HG03558 (cell line): ENCODE data around the gene NXPH1.

Experiments
- ATAC-seq: cut with Tn5 transposase; IDR thresholded peaks from one replicate; pipeline ENCODE4 v1.9.1; 2021; ENCODE audit warnings: moderate number of reproducible peaks; ENCODE audit not compliant: unreplicated experiment; ENCODE audit errors: extremely low read depth

NXPH1 gene

DNA sequence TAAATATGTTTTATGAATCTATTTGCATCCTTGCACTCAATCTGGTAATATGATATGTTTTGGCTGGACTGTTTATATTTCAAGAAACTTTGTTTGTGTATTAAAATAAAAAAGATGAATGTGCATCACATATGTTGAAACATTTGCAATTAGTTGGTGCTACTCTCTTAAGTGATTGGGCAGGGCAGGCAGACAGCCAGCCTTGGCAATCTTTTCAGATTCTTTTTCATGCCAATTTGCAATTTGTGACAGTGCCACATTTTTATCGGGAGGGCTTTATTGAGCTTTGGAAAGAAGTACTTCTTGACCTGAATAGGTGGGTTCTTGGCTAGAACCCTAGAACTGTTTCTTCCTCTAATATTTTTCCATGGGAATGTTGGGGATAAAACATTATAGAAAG is 152.2 kb downstream of the NXPH1 start:
- no peak for ATAC-seq

DNA sequence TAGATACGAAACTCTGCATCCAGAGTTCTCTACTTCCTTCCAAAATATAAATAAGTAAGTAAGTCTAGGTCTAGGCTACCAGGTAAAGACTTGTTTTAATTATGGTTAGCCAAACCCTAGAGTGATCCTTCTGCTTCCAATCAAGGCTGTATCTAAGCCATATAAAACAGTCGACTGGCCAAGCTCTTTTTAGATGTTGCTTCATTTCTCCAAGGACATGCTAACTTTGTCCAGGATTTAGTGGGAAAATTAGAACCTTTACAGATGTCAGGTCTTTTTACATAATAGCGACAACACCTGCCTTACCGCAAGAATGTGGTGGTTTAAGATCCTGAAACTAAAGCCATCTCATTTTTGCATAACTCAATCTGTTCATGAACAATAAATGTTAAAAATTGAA is 156.8 kb downstream of the NXPH1 start:
- no peak for ATAC-seq

DNA sequence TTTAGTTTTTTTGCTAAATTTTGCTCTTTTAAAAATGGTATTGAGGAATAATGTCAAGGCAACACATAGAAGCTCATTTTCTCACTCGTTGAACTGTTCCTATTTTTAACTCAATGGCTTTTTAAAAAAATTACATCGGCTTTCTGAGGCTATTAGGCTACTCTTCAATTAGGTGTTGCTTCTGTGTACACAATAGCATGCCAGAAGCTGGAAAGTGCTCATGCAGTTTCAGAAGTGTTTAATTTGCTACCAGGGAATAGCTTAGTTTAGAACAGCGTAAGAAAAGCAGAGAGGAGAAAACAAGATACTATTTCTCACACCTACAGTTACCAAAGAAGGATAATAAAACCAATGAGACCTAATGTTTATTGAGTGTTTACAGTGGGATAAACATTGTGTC is 157.4 kb downstream of the NXPH1 start:
- no peak for ATAC-seq

DNA sequence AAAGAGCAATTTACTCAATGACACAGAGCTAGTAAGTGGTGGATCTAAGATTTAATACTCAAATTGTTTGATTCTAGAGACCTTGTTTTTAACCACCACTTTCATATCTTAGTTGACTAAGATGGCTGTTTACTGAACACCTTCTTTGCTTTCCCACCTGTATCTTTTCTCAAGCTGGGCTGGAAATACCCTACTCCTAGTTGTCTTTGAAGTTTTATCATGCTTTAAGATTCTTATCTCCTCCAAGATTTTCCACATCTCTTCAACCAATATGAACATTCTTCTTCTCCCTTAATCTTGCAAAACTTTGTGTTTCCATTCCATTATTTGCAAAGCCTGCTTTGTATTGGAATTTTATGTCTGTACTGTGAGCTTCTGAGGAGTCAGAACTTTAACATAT is 157.9 kb downstream of the NXPH1 start:
- no peak for ATAC-seq

DNA sequence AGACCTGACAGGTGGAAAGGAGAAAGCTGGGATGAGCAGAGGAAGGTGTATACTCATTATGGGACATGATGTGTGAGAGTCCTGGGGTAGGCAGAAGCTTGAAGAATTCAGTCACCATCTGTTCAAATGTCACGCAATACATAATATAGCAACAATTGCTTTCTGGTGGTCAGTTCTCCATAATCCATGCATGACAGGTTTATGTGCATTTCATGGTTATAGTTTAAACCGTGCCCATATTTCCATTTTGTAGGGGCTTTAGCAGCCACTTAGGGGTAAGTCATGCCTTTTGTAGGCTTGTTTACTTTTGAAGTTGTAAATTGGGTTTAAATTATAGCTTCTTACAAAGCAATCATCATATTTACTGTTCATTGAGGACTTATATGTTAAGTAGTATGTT is 158.8 kb downstream of the NXPH1 start:
- no peak for ATAC-seq

DNA sequence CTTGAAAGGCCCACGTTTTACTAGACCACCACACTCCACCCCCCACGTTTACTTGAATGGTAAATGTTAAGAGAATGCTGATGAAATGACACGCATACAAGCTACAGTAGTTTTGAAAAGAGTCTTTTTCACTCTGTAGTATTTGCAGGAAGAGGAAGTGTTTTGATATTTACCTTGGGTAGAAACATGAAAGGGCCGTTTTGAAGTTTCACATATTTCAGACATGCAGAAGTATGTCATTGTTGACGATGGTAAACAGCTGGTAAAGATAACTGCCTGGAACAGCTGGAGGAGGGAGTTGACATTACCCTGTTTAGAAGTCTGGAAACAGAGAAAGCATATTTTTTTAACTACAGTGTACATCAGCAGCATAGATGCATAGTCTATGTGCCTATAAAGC is 160.7 kb downstream of the NXPH1 start:
- no peak for ATAC-seq

DNA sequence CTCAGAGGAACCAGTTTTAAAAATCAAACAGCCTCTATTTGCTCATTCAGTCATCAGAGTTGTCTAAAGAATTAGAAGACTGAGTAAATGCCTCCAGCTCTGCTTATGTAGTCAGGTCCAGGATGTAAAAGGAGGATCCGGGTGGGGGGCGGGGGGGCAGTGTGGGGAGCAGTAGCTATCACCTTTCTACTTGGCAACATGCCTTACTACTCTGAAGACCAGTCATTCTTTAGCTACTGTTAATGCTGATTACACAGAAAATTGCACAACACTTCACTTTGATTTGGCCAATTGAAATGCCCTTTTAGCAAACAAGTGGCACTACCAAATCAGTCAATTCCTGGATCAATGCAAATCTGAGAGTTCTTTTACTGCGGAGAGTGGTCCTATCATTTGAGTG is 164.2 kb downstream of the NXPH1 start:
- ATAC-seq = no peak

DNA sequence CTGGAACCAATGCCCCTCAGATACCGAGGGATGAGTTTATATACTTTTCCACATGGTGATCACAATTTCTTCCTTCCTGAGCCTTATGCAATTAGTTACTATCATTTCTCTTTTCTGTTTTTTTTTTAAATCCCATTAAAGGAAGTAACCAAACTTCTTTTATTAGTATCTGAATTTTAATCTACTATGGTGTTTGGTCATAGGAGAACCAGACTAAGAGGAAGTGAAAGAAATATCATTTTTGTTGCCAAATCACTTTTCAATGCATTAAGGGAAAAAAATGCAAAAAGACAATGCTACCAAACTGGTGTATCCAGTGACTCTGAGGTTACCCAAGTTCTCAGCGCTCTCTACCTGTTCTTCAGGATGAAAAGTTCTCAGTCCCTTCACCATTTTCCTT is 167.7 kb downstream of the NXPH1 start:
- no peak for ATAC-seq

DNA sequence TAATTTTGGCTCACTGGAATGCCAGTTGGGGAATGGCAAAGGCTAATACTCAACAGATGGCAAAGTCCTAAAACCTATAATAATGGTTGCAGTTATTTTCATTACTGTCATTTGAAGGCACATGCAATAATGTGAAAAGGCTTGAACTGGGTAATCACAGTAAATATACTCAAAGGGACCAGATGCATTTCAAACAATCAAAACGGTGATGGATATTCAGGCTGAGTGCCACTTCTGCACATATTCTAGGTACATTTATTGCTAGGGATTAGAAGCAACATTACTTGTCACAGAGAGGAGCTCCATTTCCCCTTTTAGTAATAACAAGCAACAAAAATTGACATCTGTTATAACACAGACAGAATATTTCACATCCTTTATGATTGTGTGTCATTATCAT is 171.8 kb downstream of the NXPH1 start:
- ATAC-seq = no peak

DNA sequence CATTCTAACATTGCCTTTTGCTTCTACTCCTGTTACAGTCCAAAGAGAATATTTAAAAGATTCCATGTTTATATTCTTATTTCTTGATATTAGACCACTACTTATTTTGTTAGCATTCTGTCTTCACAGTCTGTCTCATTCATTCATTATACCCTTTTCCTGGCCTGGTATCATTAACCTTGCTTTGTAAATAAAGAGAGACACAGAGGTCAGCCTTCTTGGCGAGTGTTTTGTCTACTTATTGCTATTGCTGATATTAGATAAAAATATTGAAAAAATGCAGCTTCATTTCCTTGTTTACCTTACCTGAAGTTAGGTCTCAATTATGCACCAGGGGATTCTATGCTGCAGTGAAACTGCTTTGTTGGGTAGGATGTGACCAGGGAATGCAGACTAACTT is 179.2 kb downstream of the NXPH1 start:
- ATAC-seq = no peak

DNA sequence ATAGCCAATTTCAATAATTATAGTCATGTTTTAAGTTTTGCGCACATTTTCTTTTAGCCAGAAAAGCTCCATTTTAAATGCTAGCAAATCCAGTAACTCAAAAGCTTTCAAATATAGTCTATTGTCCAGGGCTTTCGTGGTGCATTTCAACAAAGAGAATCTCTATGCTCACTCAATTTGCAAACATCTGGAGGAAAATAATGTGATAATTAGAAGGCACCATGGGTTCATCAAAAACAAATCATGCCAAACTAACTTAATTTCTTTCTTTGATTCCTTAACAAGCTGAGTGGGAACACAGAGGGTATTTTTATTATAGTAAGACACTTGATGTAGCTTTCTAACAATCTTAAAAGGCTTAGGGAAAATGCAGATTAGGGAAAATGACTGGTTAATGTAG is 179.8 kb downstream of the NXPH1 start:
- ATAC-seq = no peak

DNA sequence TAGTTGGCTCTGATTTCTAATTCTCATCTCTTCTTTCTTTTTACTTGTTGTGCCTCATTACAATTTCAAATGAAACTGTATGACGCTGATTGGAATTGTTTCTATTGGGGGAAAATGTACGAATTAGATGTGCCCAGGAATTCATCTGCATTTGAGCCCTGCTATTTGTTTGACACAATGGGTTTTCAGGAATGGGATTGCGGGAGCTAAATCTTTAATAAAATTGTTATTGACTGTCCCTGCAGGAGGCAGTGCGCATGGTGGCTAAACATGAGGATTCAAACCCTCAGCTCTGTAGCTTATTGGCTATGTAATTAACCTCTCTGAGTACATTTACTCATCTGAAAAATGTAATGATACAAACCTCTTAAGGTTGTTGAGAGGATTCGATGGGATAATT is 181.6 kb downstream of the NXPH1 start:
- no peak for ATAC-seq

DNA sequence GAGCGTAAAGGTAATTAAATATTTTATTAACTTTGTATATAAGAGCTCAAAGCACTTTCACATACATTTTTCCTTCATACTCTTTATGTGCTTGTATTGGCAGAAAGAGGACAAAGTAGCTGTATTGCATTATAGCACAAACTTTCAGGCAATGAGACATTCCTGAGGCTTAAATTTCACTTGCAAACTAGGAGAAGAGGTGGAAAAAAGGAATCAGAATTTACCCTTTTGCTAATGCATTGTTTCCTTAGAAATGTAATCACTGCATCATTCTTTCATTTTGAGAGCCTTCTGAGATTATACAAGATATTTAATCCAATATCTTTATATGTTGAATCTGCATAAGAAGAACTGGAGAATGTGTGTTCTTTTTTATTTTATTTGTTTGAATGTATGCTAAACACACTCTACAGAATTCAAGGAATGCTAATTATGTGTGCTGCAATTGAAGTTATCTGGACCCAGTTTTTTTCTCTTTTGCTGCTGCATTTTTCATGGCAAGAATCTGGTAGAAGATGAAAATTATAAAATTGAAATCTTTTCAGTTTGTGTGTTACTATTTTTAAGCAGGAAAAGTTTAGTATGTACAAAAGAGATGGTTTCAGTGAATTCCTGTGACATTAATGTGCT is 185.1 kb downstream of the NXPH1 start:
- ATAC-seq = no peak

DNA sequence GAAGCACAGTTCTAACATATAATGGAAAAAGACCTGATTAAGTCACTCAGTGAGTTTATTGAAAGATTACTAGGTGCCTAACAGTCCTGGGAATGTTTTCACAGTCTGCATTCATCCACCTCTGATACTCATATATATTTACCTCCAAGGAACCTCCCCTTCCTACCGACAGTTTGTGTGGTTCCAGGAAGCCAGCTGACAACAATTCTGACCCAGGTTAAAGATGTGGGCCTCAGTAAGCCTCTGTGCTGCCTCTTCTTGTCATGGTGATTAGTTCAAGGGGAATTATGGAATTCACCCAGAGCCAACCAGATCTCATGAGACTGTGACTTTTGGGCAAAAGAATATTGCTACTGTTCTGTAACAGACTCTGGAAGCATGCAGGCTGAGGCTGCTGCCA is 186.8 kb downstream of the NXPH1 start:
- no peak for ATAC-seq

DNA sequence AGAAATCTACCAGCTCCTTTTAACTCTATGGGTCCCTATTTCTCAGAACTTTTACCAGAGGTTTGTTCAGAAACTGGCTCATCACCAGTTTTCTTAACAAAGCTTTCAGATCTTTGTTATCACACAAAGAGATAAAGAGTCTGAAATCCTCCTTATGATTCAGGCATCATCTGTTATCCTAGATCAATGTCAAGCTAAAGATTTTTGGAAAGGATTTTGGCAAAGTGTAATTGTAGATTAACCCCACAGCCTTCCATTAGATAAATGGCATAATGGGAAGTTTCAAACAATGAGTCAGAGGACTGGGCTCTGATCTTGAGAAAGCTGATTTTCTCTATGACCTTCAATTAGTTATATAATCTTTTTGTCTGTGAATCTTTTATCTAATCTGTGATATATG is 192.2 kb downstream of the NXPH1 start:
- no peak for ATAC-seq

DNA sequence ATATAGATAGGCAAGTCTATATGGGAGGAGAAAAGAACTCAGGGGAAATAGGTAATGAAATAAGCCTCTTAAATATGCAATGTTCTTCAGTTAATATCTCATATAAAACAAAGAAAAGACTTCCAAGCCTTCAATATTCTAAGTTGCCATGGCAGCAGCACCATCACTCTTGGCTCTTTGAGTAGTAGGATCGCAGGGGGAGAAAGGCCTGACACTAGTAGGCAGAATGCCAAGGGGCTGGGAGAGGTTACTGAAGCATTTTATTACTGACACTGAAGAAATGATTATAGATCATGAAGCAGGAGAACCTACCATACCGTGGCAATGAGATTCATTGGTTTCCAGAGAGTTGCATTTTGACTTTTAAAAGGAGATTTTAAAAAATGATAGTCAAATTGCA is 193.9 kb downstream of the NXPH1 start:
- ATAC-seq = no peak

DNA sequence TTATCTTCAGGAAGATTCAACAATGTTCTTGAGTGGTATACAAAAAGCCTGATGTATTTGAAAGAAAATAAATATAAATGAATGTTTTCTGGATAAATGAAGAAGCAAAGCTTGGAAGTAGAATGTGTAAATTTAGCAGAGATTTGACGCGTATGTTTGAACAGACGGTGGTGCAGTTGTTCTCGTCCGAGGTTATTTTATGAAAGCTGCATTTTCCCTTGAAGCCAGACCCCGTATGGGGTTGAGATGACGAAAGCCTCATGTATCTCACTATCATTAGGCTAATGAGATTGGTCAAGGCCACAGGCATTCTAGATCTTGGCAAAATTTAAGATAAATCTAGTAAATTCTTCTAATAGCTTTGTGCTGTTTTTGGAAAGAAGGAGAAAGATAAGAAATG is 195.2 kb downstream of the NXPH1 start:
- no peak for ATAC-seq

DNA sequence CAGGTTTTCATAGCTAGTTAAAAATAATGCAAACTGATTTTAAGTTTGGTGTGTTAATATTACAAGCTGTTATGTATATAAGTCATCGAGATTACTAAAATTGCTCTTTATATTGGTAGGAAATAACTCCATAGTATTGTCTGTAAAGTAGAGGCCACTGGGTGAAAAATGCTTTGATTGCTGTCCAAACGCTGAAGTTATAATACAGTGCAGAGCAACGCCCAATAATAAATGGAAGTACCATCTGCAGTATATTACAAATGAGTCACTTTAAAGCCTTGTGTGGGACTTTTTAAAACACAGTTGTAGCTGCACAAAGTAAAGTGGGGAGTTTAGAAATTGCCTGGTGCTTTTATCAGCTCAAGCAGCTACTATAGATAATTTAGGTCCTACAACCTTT is 196.1 kb downstream of the NXPH1 start:
- no peak for ATAC-seq

DNA sequence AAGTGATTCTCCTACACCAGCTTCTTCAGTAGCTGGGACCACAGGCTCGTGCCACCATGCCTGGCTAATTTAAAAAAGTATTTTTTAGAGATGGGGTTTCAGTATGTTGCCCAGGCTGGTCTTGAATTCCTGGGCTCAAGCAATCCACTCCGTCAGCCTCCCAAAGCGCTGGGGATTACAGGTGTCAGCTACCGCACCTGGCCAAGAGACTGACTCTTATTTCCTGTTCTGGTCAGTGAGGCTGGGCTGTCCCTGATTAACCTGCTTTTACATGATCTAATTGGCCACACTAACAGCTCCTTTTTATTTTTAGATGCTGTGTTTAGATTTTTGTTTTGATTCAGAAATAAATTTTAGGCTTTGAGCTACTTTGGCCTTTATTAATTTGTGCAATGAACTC is 203.9 kb downstream of the NXPH1 start:
- no peak for ATAC-seq

DNA sequence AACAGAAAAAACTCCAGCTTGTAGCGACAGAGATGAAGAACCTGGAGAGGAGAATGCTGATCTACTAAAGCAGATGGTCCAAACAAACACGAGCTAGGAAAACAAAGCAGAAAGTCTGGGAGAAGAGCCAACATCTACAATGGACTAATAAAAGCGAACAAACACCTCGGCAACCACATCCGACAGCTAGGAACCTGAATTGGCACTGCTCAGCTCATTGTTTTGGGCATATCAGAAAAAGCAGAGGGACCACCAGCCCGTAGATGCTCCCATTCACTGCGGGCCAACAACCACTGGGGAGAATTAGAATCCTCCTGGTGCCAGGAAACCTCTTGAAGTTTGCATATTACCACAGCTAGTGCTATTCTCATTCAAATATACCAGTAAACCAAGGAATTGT is 204.7 kb downstream of the NXPH1 start:
- ATAC-seq = no peak

DNA sequence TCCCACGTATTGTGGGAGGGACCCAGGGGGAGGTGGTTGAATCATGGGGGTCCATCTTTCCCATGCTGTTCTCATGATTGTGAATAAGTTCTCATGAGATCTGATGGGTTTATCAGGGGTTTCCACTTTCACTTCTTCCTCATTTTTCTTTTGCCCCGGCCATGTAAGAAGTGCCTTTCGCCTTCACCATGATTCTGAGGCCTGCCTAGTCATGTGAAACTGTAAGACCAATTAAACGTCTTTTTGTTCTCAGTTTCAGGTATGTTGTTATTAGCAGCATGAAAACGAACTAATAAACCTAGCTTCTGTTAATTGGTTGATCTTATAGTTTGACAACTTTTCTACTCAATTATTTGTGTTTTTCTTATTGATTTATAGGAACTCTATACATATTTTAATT is 206.3 kb downstream of the NXPH1 start:
- ATAC-seq = no peak

DNA sequence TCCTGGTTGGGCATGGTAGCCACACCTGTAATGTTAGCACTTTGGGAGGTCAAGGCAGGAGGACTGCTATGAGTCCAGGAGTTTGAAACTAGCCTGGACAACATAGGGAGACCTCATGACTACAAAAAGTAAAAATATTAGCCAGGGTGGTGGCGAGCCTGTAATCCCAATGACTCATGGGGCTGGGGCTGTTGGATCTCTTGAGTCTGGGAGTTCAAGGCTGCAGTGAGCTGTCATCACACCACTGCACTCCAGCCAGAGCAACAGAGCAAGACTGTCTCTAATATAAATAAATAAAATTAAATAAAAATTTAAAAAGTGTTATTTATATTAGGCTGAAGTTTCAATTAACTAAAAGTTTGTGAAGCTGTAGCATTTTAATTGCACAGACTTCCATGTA is 207.3 kb downstream of the NXPH1 start:
- ATAC-seq = no peak
